Neural progenitor cell (in vitro differentiated cells): ENCODE data around the gene SEC61A1.

Experiments
- EZH2 ChIP-seq: fragments of 200-600 bp; sonication (generic); IDR thresholded peaks from 2 replicates; pipeline ENCODE4 v1.6.1; 2017; ENCODE audit warnings: antibody characterized with exemption, mild to moderate bottlenecking, moderate library complexity
- TF ChIP-seq, protein P1 (sequence below): fragments of 200-600 bp; sonication (generic); IDR thresholded peaks from 2 replicates; pipeline ENCODE4 v1.5.1; 2017; ENCODE audit warnings: antibody characterized with exemption, mild to moderate bottlenecking

DNA sequence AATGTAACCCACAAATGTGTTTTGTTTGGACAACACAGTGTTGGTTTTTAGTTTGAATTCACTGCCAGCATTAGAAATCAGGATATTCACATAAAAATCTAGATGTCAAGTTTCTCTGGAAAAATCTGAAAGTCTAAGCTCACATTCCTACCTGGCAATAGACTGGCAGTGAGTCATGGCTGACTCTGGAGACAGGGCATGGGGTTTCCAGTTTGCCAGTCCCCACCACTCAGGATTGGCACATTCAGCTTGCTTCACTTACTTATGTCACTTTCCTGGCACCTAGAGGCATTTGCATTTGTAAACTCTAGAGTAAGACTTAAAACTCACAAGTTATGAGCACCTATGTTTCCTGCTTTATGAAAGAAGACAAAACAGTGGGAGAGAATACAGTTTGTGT is 19.1 kb upstream of the SEC61A1 start:
- TF ChIP-seq, protein P1, sequence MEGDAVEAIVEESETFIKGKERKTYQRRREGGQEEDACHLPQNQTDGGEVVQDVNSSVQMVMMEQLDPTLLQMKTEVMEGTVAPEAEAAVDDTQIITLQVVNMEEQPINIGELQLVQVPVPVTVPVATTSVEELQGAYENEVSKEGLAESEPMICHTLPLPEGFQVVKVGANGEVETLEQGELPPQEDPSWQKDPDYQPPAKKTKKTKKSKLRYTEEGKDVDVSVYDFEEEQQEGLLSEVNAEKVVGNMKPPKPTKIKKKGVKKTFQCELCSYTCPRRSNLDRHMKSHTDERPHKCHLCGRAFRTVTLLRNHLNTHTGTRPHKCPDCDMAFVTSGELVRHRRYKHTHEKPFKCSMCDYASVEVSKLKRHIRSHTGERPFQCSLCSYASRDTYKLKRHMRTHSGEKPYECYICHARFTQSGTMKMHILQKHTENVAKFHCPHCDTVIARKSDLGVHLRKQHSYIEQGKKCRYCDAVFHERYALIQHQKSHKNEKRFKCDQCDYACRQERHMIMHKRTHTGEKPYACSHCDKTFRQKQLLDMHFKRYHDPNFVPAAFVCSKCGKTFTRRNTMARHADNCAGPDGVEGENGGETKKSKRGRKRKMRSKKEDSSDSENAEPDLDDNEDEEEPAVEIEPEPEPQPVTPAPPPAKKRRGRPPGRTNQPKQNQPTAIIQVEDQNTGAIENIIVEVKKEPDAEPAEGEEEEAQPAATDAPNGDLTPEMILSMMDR, result no peak
- TF ChIP-seq EZH2, result no peak
